Thoracic aorta (tissue), 2 donors: ENCODE measurements around the gene RPRML. TPM values are rescaled to one million over a fixed set of nuclear protein-coding genes. Genes with fewer than 3 reads are reported as not detected.
"Not testable (repeated sequence)": the region's sequence is repeated elsewhere in the genome, so short reads cannot be mapped to it uniquely, and the experiment has no call there.

Experiments
- ATAC-seq: fragments of 150-250 bp; one replicate; pipeline ENCODE4 v1.8.0; 2017; ENCODE audit warnings: low read depth; ENCODE audit not compliant: insufficient number of reproducible peaks, low FRiP score
- DNase-seq: peaks from one replicate; pipeline ENCODE4 v3.0.0-alpha.2; 2020; ENCODE audit warnings: low spot score
- H3K27ac ChIP-seq, 2 donors: fragments of 200-600 bp; sonication (generic); 1 replicate in 1 of 2; 2 replicates in 1 of 2; pipeline ENCODE4 v1.5.1; 2016; ENCODE audit warnings: mild to moderate bottlenecking in 2 of 2, moderate library complexity in 2 of 2
- H3K27me3 ChIP-seq: fragments of 200-600 bp; sonication (generic); replicated peaks from 2 replicates; pipeline ENCODE4 v1.6.0; 2016; ENCODE audit warnings: mild to moderate bottlenecking; ENCODE audit not compliant: insufficient read depth
- H3K36me3 ChIP-seq: fragments of 200-600 bp; sonication (generic); one replicate; pipeline ENCODE4 v1.5.1; 2016
- H3K4me1 ChIP-seq, 2 donors: fragments of 200-600 bp; sonication (generic); 1 replicate in 1 of 2; 2 replicates in 1 of 2; pipeline versions ENCODE4 v1.5.1 to v1.6.0; 2016; ENCODE audit warnings: low read depth in 2 of 2, mild to moderate bottlenecking in 1 of 2; ENCODE audit not compliant: control insufficient read depth in 1 of 2
- H3K4me3 ChIP-seq: fragments of 200-600 bp; sonication (generic); 2 replicates; pipeline ENCODE4 v1.5.1; 2016; ENCODE audit warnings: mild to moderate bottlenecking
- H3K9me3 ChIP-seq: fragments of 200-600 bp; sonication (generic); 2 replicates; pipeline ENCODE4 v1.5.1; 2016
- CTCF ChIP-seq: fragments of 200-600 bp; sonication (generic); IDR thresholded peaks from one replicate; pipeline ENCODE4 v1.5.1; 2019; ENCODE audit warnings: antibody characterized with exemption
- total RNA-seq, 2 donors: library from RNA; depleted of rRNA; stranded (reverse); fragments of >200 nt; gene quantifications; one replicate each; pipeline versions ENCODE4 v1.1.0 to v1.2.3, GENCODE V29; 2016

RPRML gene
- total RNA-seq, 2 donors from 2014 or later: not detected

DNA sequence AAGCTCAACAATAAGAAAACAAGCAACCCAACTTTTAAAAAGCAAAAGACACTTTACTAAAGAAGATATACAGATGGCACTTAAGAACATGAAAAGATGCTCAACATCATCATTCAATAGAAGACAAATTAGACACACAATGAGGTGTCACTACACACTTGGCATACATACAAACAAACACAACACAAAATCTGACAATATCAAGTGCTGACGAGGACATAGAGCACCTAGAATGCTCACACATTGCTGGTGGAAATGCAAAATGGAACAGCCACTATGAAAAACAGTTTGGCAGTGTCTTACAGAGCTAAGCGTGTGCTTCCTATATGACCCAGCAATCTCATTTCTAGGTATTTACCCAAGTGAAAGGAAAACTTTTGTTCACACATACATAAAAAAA is 18.9 kb downstream of the RPRML start:
- DNase-seq: no peak
- TF ChIP-seq CTCF: no peak
- no peaks in the 10 kb centered on the region for H3K4me1 ChIP-seq
- H3K36me3 ChIP-seq: no peaks in the 10 kb centered on the region
- H3K9me3 ChIP-seq: no peaks in the 10 kb centered on the region
- no peak for ATAC-seq
- H3K4me3 ChIP-seq: no peak overlapping the region
- no peak overlapping the region for H3K27ac ChIP-seq
- H3K27me3 ChIP-seq: no peaks in the 10 kb centered on the region

- H3K4me3 ChIP-seq: no peak overlapping the region
- no peak for TF ChIP-seq CTCF
- H3K4me1 ChIP-seq: no peaks in the 10 kb centered on the region
- no peaks in the 10 kb centered on the region for H3K9me3 ChIP-seq
- no peaks in the 10 kb centered on the region for H3K27me3 ChIP-seq
- H3K36me3 ChIP-seq: no peaks in the 10 kb centered on the region
- DNase-seq: no peak
- no peak for ATAC-seq
- H3K27ac ChIP-seq: no peak overlapping the region
Measured at GRCh38 chr17:46958041-46958591, 20.9 kb downstream of the RPRML start.

DNA sequence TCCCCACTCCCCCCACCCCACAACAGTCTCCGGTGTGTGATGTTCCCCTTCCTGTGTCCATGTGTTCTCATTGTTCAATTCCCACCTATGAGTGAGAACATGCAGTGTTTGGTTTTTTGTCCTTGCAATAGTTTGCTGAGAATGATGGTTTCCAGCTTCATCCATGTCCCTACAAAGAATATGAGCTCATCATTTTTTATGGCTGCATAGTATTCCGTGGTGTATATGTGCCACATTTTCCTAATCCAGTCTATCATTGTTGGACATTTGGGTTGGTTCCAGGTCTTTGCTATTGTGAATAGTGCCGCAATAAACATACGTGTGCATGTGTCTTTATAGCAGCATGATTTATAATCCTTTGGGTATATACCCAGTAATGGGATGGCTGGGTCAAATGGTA is 25.9 kb downstream of the RPRML start:
- not testable (repeated sequence) for H3K4me1 ChIP-seq, H3K27me3 ChIP-seq, ATAC-seq, H3K9me3 ChIP-seq, H3K27ac ChIP-seq, H3K4me3 ChIP-seq, DNase-seq, H3K36me3 ChIP-seq

- H3K27ac ChIP-seq: no peak overlapping the region
- H3K36me3 ChIP-seq: no peaks in the 10 kb centered on the region
- no peaks in the 10 kb centered on the region for H3K9me3 ChIP-seq
- DNase-seq (no peak), ATAC-seq (no peak)
- H3K4me1 ChIP-seq: no peaks in the 10 kb centered on the region
- H3K27me3 ChIP-seq: no peaks in the 10 kb centered on the region
- no peak overlapping the region for H3K4me3 ChIP-seq
- TF ChIP-seq CTCF: no peak
Measured at GRCh38 chr17:46952115-46952514, 26.9 kb downstream of the RPRML start.

DNA sequence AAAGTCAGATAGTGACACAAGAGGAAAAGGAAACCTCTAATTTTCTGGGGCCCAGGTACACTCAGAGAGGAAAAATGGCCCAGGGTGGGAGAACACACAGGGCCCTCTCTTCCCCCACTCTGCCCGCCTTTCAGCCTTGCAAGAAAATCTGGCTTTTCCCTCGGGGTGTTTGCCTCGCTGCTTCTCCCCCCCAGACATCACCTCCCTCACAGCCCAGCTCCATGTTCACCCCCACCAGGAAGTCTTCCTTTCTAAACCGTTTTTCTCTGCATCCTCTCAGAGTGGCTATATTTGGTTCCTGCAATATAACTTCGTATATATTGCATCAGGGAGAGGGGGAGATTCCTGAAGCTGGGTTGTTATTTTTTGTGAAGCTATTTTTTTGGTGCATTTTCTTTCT is 27.3 kb downstream of the RPRML start:
- Histone ChIP-seq H3K27me3 (no peaks in the 10 kb centered on the region), H3K4me3 (no peak overlapping the region), H3K27ac (no peak overlapping the region), H3K36me3 (no peaks in the 10 kb centered on the region), H3K4me1 (no peaks in the 10 kb centered on the region), H3K9me3 (no peaks in the 10 kb centered on the region)
- ATAC-seq: no peak
- DNase-seq: no peak
- TF ChIP-seq CTCF: no peak

- Histone ChIP-seq H3K27ac (no peak overlapping the region), H3K36me3 (no peaks in the 10 kb centered on the region), H3K4me1 (no peaks in the 10 kb centered on the region), H3K9me3 (no peaks in the 10 kb centered on the region), H3K4me3 (no peak overlapping the region), H3K27me3 (no peaks in the 10 kb centered on the region)
- TF ChIP-seq CTCF: no peak
- ATAC-seq (no peak), DNase-seq (no peak)
Measured at GRCh38 chr17:46950997-46951621, 27.9 kb downstream of the RPRML start.
